Lower leg skin (tissue), 4 donors: ENCODE results near the gene SRCIN1. TPM values are rescaled to one million over a fixed set of nuclear protein-coding genes. Genes with fewer than 3 reads are reported as not detected.

Source experiments
- DNase-seq, 2 donors: peaks; one replicate each; pipeline ENCODE4 v3.0.0-alpha.2; 2019; ENCODE audit warnings: low spot score in 2 of 2
- H3K4me3 ChIP-seq: fragments of 200-600 bp; sonication (generic); 2 replicates; pipeline ENCODE4 v1.5.1; 2017; ENCODE audit warnings: mild to moderate bottlenecking, low read depth; ENCODE audit not compliant: poor library complexity, severe bottlenecking
- CTCF ChIP-seq, 3 donors: fragments of 450-650 bp; IDR thresholded peaks; one replicate each; pipeline ENCODE4 v1.5.1; 2016; ENCODE audit warnings: antibody characterized with exemption in 3 of 3, mild to moderate bottlenecking in 3 of 3, moderate library complexity in 2 of 3
- POLR2A ChIP-seq, 2 donors: fragments of 450-650 bp; IDR thresholded peaks; one replicate each; pipeline ENCODE4 v1.6.1; 2016 to 2017; ENCODE audit warnings: antibody characterized with exemption in 2 of 2, mild to moderate bottlenecking in 1 of 2, moderate library complexity in 1 of 2
- WGBS, 2 donors: methylation state at CpG; one replicate each; pipeline ENCODE4 v1.1.5; 2018; 5-methylcytosine and 5-hydroxymethylcytosine counted together
- intact Hi-C: fragments of 100-400 bp; cut with DNase I; formaldehyde crosslinking; loops from one replicate; pipeline ENCODE4 v1.15.0; 2023; ENCODE audit warnings: low total_unique reads
- total RNA-seq, 4 donors: library from RNA; depleted of rRNA; stranded (reverse); fragments of >200 nt; gene quantifications; one replicate each; pipeline ENCODE4 v1.1.0, GENCODE V29; 2016

Gene SRCIN1
- total RNA-seq, 4 donors from 2014 or later = 12.0 to 20.2 (median 15.6) TPM

DNA sequence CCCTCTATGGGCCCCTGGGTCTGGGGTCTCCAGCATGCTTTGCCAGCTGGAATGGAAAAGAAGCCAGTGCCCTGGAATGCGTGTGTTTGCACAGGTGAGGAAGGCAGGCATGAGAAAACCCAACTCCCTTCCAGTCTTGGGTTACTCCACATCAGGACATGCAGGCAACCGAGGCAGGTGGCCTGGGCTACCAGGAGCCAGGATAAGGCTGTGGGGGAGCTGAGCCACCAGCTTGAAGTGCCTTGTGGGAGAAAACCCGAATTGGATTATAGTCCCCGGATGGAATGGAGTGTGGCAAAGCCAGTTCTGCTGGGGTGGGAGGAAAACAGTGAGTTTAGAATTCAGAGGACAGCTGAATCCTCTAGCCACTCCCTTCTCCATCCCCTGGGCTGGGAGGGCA is 7.2 kb downstream of the SRCIN1 start:
- no peak for TF ChIP-seq POLR2A (IDR thresholded peaks at IDR 0.05)
- no peak for TF ChIP-seq CTCF (IDR thresholded peaks at IDR 0.05)
- H3K4me3 ChIP-seq = no peak overlapping the region
- DNase-seq = no peak
- WGBS, 2 donors = 18 to 38% methylated on average over 4 of the region's 4 CpGs
- intact Hi-C loops = no loop called here

DNA sequence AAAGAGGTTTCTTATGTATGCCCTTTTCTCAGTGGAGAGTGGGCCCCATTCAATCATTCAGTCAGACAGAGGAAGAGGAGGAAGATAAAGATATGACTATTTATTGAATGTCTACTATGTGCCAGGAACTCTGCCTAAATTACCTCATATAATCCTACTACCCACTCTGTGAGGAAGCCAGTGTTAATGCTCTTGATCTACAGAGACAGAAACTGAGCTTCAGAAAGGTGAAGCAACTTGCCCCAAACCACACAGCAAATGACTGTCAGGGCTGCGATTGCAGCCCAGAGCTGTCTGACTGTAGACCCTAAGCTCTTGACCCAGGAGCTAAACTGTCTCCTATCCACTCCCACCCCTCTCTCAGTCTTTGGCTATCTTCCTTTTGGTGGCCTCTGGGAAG is 8.4 kb downstream of the SRCIN1 start:
- WGBS, 2 donors = 91 to 92% methylated on average over 1 of the region's 1 CpG
- TF ChIP-seq CTCF (IDR thresholded peaks at IDR 0.05) = no peak
- DNase-seq = no peak
- H3K4me3 ChIP-seq = no peak overlapping the region
- intact Hi-C loops = no loop called here

DNA sequence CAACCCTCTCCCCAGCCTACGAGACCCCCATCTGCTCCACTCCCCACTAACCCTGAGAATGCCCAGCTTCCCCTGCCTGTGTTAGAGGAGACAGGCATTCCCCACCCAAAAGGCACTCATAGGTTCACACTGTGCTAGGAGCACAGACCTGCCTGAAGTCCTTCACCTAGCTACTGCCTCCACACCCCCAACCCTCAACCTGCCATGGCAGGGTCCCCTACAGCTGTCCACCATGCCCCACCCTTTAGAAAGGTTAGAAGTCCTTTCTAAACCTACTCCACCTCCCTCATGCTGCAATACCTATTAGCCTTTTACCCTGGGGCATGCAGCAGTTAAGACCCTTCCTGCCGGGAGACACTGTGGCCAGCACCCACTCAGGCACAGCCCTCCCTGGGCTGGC is 9.1 kb downstream of the SRCIN1 start:
- 64 to 68% methylated on average over 2 of the region's 2 CpGs for WGBS, 2 donors
- TF ChIP-seq CTCF (IDR thresholded peaks at IDR 0.05) (no peak), POLR2A (IDR thresholded peaks at IDR 0.05) (no peak)
- intact Hi-C loops = no loop called here

DNA sequence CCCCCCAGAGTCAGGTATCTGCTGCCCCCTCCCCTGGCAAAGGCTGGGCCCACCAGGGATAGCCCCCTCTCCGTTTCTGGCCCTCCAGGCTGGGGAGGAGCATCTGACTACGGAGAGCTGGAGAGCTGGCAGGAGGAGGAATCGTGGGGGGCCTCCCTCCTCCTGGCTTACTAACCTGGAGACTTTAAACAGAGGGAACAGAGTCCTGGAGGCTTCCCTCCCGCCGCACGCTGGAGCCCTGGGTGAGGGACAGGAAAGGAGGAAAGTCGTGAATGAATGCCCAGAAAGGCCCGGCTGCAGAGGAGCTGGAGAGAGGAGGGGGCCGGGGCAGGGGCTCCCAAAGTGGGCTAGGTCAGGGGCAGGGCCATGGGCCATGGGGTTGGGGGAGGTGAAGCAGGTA is 9.9 kb downstream of the SRCIN1 start:
- H3K4me3 ChIP-seq = no peak overlapping the region
- intact Hi-C loops = no loop called here
- no peak for TF ChIP-seq POLR2A (IDR thresholded peaks at IDR 0.05)

More for the DNA sequence above, 9.1 kb downstream of the SRCIN1 start:
- H3K4me3 ChIP-seq = no peak overlapping the region
- DNase-seq = no peak

DNA sequence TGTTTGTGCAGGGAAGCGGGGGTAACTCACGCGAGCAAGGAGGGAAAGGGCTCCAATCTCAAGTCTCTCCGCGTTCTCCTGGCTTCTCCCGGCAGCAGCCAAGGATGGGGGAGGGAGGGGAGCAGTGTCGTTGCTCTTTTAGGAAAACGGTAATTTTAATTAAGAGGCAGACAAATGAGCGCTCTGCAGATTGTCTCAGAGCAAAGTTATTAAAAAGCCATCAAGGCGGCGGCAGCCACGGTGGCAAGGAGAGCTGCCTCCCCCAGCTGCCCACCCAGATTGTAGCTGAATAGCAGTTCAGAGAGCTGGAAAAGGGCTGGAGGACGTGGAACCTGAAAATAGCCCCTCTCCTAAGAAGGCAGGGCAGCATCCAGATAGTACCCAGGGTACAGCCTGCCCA is 11.6 kb downstream of the SRCIN1 start:
- H3K4me3 ChIP-seq = no peak overlapping the region
- DNase-seq = no peak
- 67 to 76% methylated on average over 13 of the region's 13 CpGs for WGBS, 2 donors
- intact Hi-C loops = no loop called here
- TF ChIP-seq POLR2A (IDR thresholded peaks at IDR 0.05) (no peak), CTCF (IDR thresholded peaks at IDR 0.05) (no peak)

More for the DNA sequence above, 9.9 kb downstream of the SRCIN1 start:
- no peak for DNase-seq
- 43 to 48% methylated on average over 7 to 9 of the region's 9 CpGs for WGBS, 2 donors

GRCh38 chr17:38592487-38592886 is 13.3 kb downstream of the SRCIN1 start:
- no peak for TF ChIP-seq POLR2A (IDR thresholded peaks at IDR 0.05)
- no peak for TF ChIP-seq CTCF (IDR thresholded peaks at IDR 0.05)
- intact Hi-C loops = no loop called here
- no peak for DNase-seq
- H3K4me3 ChIP-seq = no peak overlapping the region
